GM19397 (cell line): Measurements from ENCODE around the gene CAB39.
A peak's percentile ranks its signal among the peaks of the same experiment; 100 is the strongest.

Experiments used
- ATAC-seq: cut with Tn5 transposase; IDR thresholded peaks from one replicate; pipeline ENCODE4 v1.9.1; 2021; ENCODE audit warnings: mild to moderate bottlenecking, moderate library complexity; ENCODE audit not compliant: unreplicated experiment

The CAB39 gene

GRCh38 chr2:230712443-230713330 lies at the start of gene CAB39:
CAB39 (plus strand) TSS chr2:230712842; CDS start chr2:230760002, 47,160 bp downstream.
- peak; percentile 90 for ATAC-seq

- ATAC-seq, result no peak
Observed at GRCh38 chr2:230664128-230664527, 48.5 kb upstream of the CAB39 start.

- ATAC-seq, result no peak
Observed at GRCh38 chr2:230664844-230665243, 47.8 kb upstream of the CAB39 start.

- no peak for ATAC-seq
Observed at GRCh38 chr2:230665263-230665691, 47.4 kb upstream of the CAB39 start.

GRCh38 chr2:230666446-230666845 lies 46.2 kb upstream of the CAB39 start:
- ATAC-seq, result no peak

- ATAC-seq, result no peak
Observed at GRCh38 chr2:230666885-230667712, 45.5 kb upstream of the CAB39 start.

GRCh38 chr2:230668184-230668938 lies 44.3 kb upstream of the CAB39 start:
- ATAC-seq, result peak; percentile 65

GRCh38 chr2:230668939-230669303 lies 43.7 kb upstream of the CAB39 start:
- ATAC-seq, result peak; percentile 31

- no peak for ATAC-seq
Observed at GRCh38 chr2:230669386-230669950, 43.2 kb upstream of the CAB39 start.

GRCh38 chr2:230671117-230671516 lies 41.5 kb upstream of the CAB39 start:
- no peak for ATAC-seq

- no peak for ATAC-seq
Observed at GRCh38 chr2:230672836-230673235, 39.8 kb upstream of the CAB39 start.

GRCh38 chr2:230674401-230674800 lies 38.2 kb upstream of the CAB39 start:
- no peak for ATAC-seq

- ATAC-seq, result no peak
Observed at GRCh38 chr2:230674966-230675672, 37.5 kb upstream of the CAB39 start.

- ATAC-seq, result no peak
Observed at GRCh38 chr2:230676546-230676945, 36.1 kb upstream of the CAB39 start.

- ATAC-seq, result no peak
Observed at GRCh38 chr2:230677201-230677946, 35.3 kb upstream of the CAB39 start.

GRCh38 chr2:230678018-230678417 lies 34.6 kb upstream of the CAB39 start:
- ATAC-seq, result no peak

GRCh38 chr2:230678451-230678850 lies 34.2 kb upstream of the CAB39 start:
- no peak for ATAC-seq

GRCh38 chr2:230680463-230681170 lies 32.0 kb upstream of the CAB39 start:
- ATAC-seq, result no peak

- ATAC-seq, result no peak
Observed at GRCh38 chr2:230681171-230681545, 31.5 kb upstream of the CAB39 start.
